Measurements from ENCODE around the gene WRAP53.
"Not testable (repeated sequence)": the region's sequence is repeated elsewhere in the genome, so short reads cannot be mapped to it uniquely, and the experiment has no call there.

WRAP53 gene

GRCh38 chr17:7687908-7688807 lies at the start of gene WRAP53:
TSS of gene WRAP53 (plus strand) at chr17:7688477. CDS start at chr17:7688649, 172 bp downstream.
- peaks cover 15% of the 10 kb centered on the region for H3F3A ChIP-seq (ENCODE audit: insufficient read depth)
- TF ChIP-seq, protein P1, sequence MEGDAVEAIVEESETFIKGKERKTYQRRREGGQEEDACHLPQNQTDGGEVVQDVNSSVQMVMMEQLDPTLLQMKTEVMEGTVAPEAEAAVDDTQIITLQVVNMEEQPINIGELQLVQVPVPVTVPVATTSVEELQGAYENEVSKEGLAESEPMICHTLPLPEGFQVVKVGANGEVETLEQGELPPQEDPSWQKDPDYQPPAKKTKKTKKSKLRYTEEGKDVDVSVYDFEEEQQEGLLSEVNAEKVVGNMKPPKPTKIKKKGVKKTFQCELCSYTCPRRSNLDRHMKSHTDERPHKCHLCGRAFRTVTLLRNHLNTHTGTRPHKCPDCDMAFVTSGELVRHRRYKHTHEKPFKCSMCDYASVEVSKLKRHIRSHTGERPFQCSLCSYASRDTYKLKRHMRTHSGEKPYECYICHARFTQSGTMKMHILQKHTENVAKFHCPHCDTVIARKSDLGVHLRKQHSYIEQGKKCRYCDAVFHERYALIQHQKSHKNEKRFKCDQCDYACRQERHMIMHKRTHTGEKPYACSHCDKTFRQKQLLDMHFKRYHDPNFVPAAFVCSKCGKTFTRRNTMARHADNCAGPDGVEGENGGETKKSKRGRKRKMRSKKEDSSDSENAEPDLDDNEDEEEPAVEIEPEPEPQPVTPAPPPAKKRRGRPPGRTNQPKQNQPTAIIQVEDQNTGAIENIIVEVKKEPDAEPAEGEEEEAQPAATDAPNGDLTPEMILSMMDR (IDR thresholded peaks at IDR 0.05; ENCODE audit: insufficient read depth, low read length, poor library complexity, severe bottlenecking): peak; percentile 99
- TF ChIP-seq EZH2phosphoT487 (conservative IDR thresholded peaks at IDR 0.05; ENCODE audit: low read length): no peak
- no peaks in the 10 kb centered on the region for H3K27me3 ChIP-seq (ENCODE audit: low read length)
- peaks cover 15% of the 10 kb centered on the region for H3K36me3 ChIP-seq (ENCODE audit: low read length)
- no peaks in the 10 kb centered on the region for H3K9me3 ChIP-seq (ENCODE audit: insufficient read depth, low read length)
- peak within 1 kb of the TSS; percentile 78 for H3K4me2 ChIP-seq (ENCODE audit: low read depth, low read length, poor library complexity, severe bottlenecking)
- peak within 1 kb of the TSS; percentile 87 for H3K9ac ChIP-seq (ENCODE audit: low read length)
- H3K79me2 ChIP-seq (ENCODE audit: insufficient read depth, low read length): peaks cover 53% of the 10 kb centered on the region
- H3K9me2 ChIP-seq (replicated peaks; ENCODE audit: insufficient read depth, low read length): no peaks in the 10 kb centered on the region
- H3K27ac ChIP-seq (ENCODE audit: low read depth, low read length): peak within 1 kb of the TSS; percentile 84
- H3K4me3 ChIP-seq (ENCODE audit: insufficient read depth, low read length, poor library complexity, severe bottlenecking): peak within 1 kb of the TSS; percentile 88
- H4K20me1 ChIP-seq (ENCODE audit: low read depth, low read length): peaks cover 20% of the 10 kb centered on the region
- H2AFZ ChIP-seq (ENCODE audit: low read depth, low read length, severe bottlenecking): peak within 1 kb of the TSS; percentile 72

DNA sequence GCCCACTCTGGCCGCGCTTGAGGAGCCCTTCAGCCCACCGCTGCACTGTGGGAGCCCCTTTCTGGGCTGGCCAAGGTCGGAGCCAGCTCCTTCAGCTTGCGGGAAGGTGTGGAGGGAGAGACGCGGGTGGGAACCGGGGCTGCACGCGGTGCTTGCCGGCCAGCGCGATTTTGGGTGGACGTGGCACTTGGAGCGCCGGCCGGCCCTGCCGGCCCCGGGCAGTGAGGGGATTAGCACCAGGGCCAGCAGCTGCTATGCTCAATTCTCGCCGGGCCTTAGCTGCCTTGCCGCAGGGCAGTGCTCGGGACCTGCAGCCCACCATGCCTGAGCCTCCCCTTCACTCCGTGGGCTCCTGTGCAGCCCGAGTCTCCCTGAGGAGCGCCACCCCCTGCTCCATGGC lies 47.5 kb upstream of the WRAP53 start:
- no peaks in the 10 kb centered on the region for H4K20me1 ChIP-seq (ENCODE audit: low read depth, low read length)
- TF ChIP-seq EZH2phosphoT487 (conservative IDR thresholded peaks at IDR 0.05; ENCODE audit: low read length): no peak
- TF ChIP-seq, protein P1 (IDR thresholded peaks at IDR 0.05; ENCODE audit: insufficient read depth, low read length, poor library complexity, severe bottlenecking): no peak
- no peaks in the 10 kb centered on the region for H3K9me3 ChIP-seq (ENCODE audit: insufficient read depth, low read length)
- no peak overlapping the region for H2AFZ ChIP-seq (ENCODE audit: low read depth, low read length, severe bottlenecking)
- H3K27me3 ChIP-seq (ENCODE audit: low read length): no peaks in the 10 kb centered on the region
- no peaks in the 10 kb centered on the region for H3K79me2 ChIP-seq (ENCODE audit: insufficient read depth, low read length)
- no peak overlapping the region for H3K9ac ChIP-seq (ENCODE audit: low read length)
- no peaks in the 10 kb centered on the region for H3F3A ChIP-seq (ENCODE audit: insufficient read depth)
- no peak overlapping the region for H3K4me3 ChIP-seq (ENCODE audit: insufficient read depth, low read length, poor library complexity, severe bottlenecking)
- no peak overlapping the region for H3K4me2 ChIP-seq (ENCODE audit: low read depth, low read length, poor library complexity, severe bottlenecking)
- H3K27ac ChIP-seq (ENCODE audit: low read depth, low read length): no peak overlapping the region
- no peaks in the 10 kb centered on the region for H3K9me2 ChIP-seq (replicated peaks; ENCODE audit: insufficient read depth, low read length)
- no peaks in the 10 kb centered on the region for H3K36me3 ChIP-seq (ENCODE audit: low read length)

GRCh38 chr17:7641635-7642034 lies 46.6 kb upstream of the WRAP53 start:
- H3F3A ChIP-seq (ENCODE audit: insufficient read depth); H3K9ac ChIP-seq (ENCODE audit: low read length); H3K4me2 ChIP-seq (ENCODE audit: low read depth, low read length, poor library complexity, severe bottlenecking); H3K9me2 ChIP-seq (replicated peaks; ENCODE audit: insufficient read depth, low read length); H3K27ac ChIP-seq (ENCODE audit: low read depth, low read length); H4K20me1 ChIP-seq (ENCODE audit: low read depth, low read length); H3K4me3 ChIP-seq (ENCODE audit: insufficient read depth, low read length, poor library complexity, severe bottlenecking); H3K9me3 ChIP-seq (ENCODE audit: insufficient read depth, low read length); H3K79me2 ChIP-seq (ENCODE audit: insufficient read depth, low read length); H2AFZ ChIP-seq (ENCODE audit: low read depth, low read length, severe bottlenecking); H3K36me3 ChIP-seq (ENCODE audit: low read length); H3K27me3 ChIP-seq (ENCODE audit: low read length): not testable (repeated sequence)

GRCh38 chr17:7644775-7645174 lies 43.5 kb upstream of the WRAP53 start:
- no peaks in the 10 kb centered on the region for H3F3A ChIP-seq (ENCODE audit: insufficient read depth)
- TF ChIP-seq, protein P1 (IDR thresholded peaks at IDR 0.05; ENCODE audit: insufficient read depth, low read length, poor library complexity, severe bottlenecking): no peak
- TF ChIP-seq EZH2phosphoT487 (conservative IDR thresholded peaks at IDR 0.05; ENCODE audit: low read length): no peak
- no peaks in the 10 kb centered on the region for H3K9me2 ChIP-seq (replicated peaks; ENCODE audit: insufficient read depth, low read length)
- H3K79me2 ChIP-seq (ENCODE audit: insufficient read depth, low read length): no peaks in the 10 kb centered on the region
- H3K36me3 ChIP-seq (ENCODE audit: low read length): no peaks in the 10 kb centered on the region
- no peak overlapping the region for H2AFZ ChIP-seq (ENCODE audit: low read depth, low read length, severe bottlenecking)
- H3K27me3 ChIP-seq (ENCODE audit: low read length): no peaks in the 10 kb centered on the region
- H4K20me1 ChIP-seq (ENCODE audit: low read depth, low read length): no peaks in the 10 kb centered on the region
- H3K4me2 ChIP-seq (ENCODE audit: low read depth, low read length, poor library complexity, severe bottlenecking): no peak overlapping the region
- H3K9me3 ChIP-seq (ENCODE audit: insufficient read depth, low read length): no peaks in the 10 kb centered on the region
- H3K9ac ChIP-seq (ENCODE audit: low read length): no peak overlapping the region
- H3K27ac ChIP-seq (ENCODE audit: low read depth, low read length): no peak overlapping the region
- no peak overlapping the region for H3K4me3 ChIP-seq (ENCODE audit: insufficient read depth, low read length, poor library complexity, severe bottlenecking)
